Stimulated activated CD4-positive, alpha-beta T cell treated with anti-CD3 and anti-CD28 coated beads, Interleukin-2, amount 100 ng/mL, for 48 hours (primary cell): ENCODE results near the gene GSG1L.

Experiments
- DNase-seq, 2 donors: peaks; one replicate each; pipeline ENCODE4 v3.0.0-alpha.2; 2020

The GSG1L gene

DNA sequence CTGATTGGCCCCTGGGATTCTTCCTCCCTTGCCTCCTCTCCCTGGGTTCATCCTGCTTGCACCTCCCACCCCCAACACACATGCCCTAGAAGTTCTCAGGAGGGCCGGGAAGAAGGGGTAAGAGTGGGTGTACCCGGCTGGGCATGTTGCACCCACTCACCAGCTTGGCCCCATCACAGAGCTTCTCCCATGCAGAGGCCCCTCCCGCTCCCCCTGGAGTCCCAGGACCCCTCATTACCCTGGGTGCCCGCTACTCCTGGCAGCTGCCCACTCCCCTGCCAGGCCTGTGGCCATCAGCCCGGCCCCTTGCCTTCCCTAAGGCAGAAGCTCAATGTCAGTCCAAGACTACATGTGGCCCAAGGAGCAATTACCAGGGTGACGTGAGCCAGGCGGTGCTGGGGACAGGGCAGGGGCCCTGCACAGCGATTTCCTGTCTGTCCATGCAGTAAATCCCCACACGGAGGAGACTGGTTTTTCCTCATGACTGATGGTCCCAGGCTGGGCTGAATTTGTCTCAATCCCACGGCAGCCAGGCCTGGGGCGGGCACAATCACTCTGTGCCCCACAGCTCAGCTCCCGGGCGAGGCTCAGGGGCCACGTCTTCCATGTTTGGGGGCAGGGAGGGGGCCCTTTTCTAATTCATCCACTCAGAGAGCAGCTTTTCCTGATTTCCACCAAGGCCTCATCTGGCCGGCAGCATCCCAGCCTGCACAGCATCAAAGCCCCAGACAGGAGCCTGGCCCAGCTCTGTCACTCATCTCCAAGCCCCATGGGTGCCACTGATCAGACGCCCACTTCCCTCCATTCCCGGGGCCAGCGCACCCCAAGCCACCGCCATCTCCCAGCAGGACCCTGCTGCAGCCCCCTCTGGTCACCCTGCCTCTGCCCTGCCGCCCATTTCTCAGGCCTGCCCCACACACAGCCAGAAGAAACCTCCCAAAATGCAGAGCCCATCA is 278.9 kb downstream of the GSG1L start:
- DNase-seq, result no peak

DNA sequence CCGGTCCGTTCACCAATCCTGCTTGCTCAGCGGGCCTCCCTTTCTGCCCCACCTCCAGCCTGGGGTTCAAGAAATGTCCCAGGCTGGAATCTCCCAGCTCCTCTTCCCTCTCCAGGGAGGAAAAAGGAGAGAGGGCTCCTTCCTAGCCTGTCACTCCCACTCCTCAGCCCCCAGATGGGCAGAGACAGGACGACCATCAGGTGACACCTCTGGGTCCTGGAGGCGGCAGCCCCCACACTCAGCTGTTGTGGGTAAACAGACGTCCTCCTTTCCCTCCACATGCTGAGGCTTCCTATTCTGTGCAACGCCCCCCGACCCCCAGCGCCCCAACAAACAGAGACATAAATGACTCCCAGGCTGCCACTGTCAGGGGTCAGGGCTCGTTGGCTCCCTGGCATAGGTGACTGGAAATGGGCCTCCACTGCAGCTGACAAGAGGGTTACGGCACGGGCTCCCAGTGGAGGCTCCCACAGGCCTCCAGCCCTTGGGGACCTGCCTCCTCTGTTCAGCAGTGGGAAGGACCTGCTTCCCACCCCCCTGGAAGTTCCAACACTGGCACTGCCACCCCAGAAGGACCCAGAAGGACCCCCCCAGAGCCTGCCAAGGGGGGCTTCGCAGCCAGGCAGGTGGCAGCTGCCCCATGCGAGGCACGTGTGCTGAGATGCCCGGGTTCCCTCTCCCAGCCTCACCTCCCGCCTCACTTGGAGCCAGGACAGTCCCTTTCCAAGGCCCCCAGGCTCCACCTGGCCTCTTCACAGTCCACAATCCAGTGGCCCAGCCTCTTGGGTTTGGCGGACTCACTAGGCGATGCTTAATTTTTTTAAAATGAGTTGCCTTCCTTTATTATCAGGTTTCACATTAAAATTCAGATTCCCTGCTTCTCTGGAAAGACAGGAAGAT is 281.3 kb downstream of the GSG1L start:
- no peak for DNase-seq

DNA sequence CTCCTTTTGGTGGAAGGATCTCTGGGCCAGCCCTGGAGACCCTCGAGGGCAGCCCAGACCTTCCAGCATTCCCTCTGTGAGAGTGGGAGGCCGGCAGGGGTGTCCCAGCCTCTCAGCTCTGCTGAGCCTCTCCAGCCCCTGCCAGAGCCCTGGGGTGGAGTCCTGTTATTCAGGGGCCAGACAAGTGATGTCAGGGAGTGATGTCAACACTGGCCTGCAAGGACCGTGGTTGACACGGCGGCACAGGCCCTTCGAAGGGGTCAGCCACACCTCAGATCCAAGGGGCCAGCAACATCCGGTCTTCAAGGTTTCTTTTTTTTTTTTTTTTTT is 282.4 kb downstream of the GSG1L start:
- no peak for DNase-seq

DNA sequence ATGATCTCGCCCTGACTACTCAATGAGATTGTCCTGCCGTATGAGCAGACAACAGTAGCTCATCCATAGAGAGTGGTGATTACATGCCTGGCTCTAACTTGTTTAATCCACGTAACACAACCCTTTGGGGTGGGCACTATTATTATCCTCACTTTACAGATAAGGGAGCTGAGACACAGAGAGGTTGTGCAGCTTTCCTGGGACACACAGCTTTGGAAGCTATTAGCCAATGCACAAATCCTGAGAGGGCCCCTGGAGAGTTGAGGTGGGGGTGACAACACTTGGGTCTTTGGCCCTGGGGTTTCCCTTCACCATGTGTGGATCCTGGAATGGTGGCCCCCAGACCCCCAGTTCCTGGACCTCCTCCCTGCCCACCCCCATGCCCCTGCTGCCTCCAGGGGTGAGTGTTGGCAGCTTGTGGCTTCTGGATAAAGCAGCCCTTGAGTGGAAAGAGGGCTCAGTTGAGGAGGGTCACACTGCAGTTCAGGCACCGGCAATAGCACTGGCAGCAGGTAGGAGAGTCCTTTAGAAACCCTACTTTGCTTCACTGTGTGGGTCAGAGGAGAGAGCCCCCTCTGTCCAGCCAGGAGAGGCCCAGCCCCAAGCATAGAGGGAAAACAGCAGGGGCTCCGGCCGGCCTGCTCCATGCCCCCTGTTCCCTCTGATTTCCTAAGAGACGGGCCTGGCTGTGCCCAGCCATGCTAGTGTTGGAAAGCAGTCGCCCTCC is 282.9 kb downstream of the GSG1L start:
- no peak for DNase-seq

DNA sequence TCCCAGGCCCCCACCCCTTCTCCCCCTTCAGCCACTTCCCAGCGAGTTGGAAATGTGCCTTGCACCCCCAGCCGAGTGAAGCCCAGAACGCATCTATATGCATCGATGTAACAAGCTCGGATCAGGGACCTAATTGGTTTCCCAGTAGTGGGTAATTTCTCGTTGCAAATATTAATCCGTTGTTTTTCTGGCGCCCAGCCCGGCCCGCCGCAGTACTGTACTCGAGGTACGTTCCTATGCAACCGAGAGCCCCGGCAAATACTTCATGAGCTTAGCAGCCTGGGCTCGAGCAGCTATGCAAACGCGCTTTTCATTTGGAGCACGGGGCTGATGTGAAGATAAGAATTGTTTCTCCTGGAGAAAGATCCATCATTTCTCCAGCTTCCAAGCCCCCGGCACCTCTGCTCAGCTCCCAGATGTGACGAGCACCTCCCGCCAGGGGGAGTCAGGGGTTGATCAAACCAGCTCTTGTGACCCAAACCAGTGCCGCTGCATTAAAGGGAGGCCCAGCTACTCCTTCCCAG is 283.8 kb downstream of the GSG1L start:
- DNase-seq, result no peak

DNA sequence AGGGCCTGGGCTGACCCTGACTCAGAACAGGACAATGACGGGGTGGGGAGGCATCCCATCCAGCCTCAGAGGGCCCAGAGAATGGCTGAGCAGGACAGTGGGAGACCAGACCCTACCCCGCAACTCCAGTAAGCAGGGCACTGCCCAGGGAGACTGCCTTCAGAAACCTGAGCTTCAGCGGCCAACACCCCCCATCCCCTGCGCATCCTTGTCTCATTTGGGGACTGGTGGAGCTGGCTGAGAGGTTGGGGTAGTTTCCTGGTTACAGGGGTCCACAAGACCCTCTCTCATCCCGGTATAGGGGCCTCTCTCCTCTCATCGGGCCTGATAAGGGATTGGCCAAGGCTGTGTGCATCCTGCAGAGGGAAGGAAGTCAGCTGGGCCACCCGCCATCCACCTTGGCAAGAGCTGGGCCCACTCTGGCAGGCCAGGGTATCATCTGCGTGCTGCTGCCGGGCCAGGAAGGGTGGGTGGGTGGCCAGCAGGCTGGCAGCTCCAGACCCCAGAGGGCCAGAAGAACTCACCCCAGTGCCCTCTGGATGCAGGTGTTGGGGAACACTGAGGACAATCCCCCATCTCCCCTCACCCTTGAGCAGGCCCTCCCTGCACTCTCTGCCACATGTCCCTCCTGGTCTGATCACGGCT is 284.5 kb downstream of the GSG1L start:
- no peak for DNase-seq

DNA sequence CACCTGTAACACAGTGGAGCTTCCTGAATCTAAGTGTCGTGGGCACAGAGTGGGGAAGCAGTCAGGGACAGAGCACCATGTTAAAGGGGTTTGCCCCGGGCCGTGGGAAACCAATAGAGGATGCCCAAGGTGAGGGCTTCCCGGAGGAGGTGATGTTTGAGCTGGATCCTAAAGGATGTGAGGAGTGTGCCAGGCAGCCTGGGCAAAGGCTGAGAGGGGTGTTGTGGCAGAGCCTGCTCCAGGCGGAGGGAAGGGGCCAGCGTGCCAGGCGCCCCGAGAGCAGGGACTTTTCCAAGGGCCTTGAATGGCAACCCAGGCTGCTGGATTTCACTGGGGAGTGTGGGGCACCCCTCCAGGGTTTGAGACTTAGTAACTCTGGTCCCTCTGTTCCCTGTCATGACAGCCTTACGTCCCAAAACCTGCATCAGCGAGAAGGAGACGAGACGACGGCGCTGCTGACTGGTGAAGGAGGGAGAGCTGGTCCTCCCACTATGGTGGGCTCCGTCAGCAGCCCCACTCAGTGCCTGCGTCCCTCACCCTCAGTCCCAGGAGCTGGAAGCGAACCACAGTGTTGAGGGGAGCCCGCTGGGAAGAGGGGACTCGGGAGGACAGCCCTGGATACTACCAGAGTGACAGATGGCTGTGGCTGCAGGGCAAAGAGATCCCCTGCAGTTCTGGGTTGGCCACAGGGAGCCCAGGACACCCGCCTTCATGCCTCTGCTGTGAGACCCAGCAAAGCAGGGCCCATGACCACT is 285.2 kb downstream of the GSG1L start:
- DNase-seq, result no peak

DNA sequence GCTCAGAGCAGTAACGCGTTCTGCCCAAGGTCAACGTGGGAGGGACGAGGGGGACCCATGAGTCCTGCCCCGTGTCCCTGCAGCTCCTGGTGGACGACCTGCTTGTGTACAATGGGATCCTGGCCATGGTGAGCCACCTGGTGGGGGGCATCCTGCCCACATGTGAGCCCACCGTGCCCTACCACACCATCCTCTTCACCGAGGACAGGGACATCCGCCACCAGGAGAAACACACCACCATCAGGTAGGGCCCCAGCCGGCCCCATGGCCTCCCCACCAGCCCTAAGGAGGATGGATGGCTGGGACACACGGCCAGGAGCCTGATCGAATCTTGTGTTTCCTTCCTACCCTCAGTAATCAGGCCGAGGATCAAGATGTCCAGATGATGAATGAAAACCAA is 286.0 kb downstream of the GSG1L start:
- no peak for DNase-seq

DNA sequence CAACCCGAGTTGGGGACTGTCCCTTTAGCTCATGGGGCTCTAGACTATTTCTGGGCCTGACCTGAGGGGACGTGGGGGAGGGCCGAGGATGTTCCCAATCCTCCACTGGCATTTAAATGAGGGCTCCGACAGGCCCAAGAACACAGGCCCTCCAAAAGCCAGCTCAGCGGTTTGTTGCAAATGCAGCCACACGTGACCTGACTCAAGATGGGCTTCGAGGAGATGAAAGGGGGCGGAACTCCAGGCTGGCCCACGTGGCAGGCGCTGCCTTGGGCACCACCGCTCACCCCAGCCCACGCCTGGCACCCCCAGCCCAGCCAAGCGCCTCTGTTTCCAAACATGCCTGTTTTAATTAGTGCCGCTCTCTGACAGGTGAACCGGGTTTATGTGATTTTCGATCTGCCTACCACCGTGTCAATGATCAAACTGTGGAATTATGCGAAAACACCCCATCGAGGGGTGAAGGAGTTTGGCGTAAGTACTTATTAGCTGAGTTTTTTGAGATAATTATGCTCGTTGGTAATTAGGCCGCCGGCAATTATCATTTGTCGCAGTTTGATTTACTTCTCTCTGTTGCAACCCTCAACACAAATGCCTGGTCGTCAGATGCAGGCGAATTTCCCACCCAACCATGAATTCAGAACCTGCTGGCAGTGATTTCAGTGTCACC is 286.8 kb downstream of the GSG1L start:
- DNase-seq, result no peak

DNA sequence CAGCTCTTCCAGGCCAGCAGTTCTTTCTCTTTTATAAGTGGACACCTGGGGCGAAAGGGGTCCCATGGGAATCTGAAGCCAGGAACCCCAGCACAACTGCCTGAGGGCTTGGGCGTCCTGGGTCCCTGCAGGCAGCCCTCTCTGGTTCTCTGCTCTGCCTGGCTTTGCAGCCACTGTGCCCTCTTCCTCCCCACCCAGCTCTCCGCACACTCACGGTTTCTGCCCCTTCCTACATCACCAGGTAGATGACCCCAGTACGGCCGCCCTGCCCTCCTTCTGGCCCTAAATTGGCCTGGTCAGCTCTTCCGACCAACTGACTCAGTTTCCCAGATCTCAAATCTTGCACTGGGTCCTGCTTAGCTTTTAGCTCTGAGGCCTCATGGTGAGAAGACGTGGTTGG is 288.3 kb downstream of the GSG1L start:
- DNase-seq, result no peak

DNA sequence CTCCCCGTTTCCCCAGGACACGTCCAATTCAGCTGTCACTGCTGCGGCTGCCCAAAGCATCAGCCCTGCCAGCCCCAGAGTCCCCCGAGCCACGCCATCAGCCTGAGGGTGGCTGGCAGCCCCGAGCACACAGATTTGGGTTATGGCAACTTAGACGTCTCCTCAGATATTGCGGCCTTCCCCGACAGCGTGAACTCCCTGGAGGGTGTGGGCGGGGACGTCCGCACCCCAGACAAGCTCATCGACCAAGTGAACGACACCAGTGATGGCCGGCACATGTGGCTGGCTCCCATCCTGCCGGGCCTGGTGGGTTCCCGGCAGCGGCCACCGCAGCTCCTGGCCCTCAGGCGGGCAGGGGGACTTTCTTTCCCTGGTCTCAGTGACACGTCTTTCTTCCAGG is 288.7 kb downstream of the GSG1L start:
- no peak for DNase-seq

DNA sequence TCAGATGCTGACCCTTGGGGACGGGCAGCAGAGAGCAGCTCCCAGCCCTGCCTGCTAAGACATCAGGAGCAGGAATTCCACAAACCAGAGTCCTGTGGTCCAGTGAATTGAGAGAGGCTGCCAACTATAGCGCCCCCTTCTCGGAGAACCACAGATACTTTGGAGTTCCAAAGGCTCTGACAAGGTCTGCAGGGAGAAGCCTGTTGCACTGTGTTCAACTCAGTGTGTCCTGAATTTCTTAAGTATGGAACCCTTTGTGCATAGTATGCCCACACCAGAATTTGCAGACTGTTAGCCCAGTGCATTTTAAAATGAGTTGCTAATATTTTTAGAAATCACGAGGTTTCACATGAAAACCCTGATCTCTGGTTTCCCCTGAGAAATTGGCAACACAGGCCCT is 290.2 kb downstream of the GSG1L start:
- DNase-seq, result no peak

DNA sequence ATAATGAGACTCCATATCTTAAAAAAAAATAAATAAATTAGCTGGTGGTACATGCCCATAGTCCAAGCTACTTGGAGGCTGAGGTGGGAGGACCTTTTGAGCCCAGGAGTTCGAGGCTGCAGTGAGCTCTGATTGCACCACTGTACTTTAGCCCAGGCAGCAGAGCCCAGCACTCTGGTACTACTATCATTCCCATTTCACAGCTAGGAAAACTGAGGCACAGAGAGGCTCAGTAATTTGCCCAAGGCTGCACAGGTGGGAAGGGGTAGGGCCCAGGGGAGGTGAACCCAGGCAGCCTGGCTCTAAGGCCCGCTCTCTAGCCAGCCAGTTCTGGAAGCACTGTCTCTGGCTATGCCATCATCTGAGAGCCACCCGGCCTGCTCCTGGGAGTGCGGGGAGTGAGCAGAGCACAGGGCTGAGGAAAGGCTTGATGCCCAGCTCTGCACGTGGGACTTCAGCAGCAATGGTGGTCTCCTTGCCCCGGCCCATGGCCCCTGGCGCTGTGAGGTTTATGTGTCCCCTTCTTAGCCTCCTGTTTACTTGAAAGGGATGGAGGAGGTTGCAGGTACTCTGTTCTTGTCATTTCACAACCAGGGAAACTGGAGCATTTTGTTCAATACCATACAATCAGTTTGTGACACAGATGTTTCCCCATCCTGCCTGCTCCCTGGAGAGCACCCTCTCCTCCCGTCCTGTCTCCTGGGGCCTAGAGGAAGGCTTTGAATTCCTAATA is 291.3 kb downstream of the GSG1L start:
- DNase-seq, result no peak

DNA sequence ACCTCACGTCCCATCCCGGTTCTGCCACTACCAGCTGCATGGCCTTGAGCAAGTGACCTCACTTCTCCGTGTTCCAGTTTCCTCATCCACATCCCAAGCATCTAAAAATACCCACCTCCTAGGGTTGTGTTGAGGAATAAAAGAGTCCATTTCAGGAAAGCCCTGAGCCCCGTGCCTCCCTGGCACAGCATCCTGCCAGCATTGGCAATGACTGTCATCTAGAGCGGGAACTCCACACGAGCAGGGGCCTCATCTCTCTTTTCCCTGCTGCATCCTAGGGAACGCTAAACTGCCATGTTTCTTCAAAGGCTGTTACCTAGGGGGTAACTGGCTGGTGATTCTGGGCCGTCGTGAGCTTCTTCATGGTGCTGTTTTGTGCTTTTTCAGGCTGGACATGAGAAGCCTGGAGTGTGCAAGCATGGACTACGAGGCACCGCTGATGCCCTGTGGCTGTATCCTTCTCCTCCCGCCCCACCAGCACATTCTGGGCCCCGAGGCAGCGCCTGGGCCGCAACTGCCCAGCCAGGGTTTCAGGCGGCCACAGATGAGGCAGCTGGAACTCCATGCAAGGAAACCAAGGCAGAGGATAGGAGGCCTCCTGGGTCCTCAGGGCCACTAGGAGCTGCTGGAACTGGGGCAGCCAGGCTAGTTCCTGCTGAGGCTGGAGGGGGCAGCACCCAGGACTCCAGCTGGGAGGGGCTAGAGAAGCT is 292.2 kb downstream of the GSG1L start:
- no peak for DNase-seq

DNA sequence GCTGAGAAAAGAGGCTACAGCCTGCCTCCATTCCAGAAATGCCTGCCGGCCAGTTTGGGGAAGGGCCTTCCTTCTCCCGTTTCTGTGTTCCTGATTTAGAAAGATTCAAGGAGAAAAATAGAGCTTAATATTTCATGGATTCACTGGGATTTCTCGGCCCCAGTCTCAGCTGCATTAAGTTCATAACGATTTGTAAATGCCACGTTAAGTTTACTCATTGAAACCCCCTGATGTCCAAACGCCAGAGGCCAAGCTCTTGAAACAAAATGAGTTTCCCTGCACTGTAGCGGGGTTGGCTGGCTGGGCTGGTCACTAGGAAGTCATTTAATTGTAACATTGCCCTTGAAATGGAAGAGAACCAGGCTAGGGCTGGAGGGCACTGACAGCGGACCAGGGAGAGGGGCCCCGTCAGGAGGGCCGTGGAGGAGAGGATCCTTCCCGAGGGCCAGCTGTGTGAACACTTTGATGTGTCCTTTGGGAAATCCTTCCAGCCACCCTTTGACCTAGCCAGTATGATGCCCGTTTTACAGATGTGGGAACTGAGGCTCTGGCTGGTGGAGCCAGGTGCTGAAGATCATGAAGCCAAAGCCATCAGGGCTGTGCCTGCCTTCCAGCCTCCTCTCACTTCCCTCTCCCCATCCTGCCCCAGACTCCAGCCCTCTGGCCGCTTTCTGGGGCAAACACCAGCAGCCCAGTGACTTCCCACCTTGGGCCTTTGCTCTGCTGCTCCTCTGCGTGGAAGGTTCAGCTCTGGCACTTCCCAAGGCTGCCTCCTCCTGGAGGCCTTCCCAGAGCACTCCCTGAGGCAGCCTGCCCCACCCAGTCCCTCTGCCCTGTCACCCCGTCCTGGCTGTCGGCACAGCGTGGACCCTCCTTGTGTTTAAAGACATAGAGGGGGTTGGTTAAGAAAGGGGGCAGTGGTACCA is 293.0 kb downstream of the GSG1L start:
- no peak for DNase-seq

DNA sequence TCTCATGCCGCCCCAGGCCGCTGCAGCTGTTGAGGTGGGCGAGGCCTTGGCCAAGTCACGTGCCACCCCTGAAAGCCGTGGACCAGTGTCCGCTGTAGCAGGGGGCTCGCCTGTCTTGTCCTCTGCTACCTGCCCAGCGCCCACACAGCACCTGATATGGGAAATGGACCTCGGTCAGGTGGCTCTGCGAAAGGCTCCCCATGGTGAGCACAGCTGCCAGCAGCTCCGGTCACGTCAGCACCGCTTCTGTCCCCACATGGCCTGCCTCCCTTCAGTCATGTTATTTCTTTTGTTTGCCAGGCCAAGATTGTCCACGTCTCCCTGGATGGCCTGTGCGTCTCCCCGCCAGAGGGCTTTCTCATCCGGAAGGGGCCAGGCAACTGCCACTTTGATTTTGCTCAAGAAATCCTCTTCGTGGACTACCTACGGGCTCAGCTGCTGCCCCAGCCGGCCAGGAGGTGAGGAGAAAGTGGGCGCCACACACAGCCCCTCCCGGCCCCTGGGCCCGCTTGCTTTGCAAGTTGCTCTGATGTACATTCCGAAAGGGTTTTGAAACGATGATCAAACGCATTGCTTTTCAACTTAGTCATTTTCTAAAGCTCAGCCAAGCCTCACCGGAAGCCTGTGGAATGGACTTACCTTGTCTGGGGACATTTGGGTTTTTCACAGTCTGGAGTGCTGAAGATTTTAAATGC is 293.8 kb downstream of the GSG1L start:
- no peak for DNase-seq

DNA sequence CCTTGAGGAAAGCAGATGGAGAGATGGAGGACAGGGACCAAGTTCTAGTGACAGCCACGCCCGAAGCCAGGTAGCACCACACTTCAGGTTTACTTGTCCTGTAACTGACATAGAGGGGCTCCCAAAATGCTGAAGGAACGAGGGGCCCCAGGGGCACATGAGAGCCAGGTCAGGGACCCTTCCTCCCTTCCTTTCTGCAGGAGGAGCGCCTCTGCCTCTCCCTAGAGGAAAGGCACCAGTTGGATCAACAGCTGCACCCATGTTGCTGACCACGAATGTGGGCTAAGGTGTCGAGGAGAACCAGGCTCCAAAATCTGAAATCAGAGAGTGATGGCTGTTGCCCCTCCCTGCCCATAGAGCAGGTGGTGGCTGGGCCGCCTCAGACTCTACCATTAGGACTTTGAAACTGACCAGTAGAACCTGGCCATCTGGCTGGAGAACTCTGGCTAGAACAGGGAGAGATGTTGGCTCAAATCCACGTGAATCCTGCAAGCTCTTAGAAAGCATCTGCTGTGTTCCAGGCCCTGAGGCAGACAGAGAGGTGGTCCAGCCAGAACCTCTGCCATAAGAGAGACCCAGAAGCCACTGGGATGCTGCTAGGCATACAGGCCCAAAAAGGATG is 294.8 kb downstream of the GSG1L start:
- no peak for DNase-seq
